ENCODE results near the gene ZNF33B.
"Not testable (repeated sequence)": the region's sequence is repeated elsewhere in the genome, so short reads cannot be mapped to it uniquely, and the experiment has no call there.

ZNF33B gene

DNA sequence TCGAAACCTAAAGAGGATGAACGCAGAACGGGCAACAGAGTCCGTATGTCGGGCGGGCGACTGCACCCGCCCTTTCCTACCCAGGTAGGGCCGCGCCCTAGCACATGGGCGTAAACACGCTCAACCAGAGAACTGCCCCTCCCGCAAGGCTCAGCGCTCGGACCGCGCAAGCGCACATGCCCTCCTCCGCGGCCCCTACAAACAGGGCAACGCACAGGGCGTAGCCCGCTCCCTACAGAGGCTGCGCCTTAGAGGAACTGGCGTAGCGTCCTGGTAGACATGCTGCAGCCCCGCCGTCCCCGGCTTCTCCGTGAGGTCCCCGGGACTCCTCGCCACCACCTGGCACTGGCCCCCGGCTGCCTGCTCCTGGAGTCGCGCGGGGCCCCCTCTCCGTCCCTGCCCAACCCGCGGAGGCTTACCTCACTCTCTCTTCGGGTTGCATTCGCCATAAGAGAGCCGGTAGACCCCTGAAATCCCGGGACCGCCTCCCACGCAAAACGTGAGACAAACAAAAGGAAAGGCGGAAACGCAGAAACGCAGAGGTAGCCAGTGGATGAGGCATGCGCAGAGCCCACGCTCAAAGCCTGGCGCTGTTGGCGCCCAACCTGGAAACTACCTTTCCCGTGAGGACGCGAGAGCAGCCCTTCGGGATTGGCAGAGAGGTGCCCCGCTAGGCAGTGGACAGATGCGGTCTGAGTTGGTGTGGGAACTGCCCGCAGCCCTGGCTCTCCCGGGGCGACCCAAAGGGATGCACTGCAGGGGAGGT, at the start of gene ZNF33B:
ZNF33B (minus strand) TSS at position 516 of the 766 bp plus-strand sequence. CDS start 1,642 bp downstream, outside the sequence.
- DNase-seq (ENCODE audit: low read depth) = peak; percentile 87

DNA sequence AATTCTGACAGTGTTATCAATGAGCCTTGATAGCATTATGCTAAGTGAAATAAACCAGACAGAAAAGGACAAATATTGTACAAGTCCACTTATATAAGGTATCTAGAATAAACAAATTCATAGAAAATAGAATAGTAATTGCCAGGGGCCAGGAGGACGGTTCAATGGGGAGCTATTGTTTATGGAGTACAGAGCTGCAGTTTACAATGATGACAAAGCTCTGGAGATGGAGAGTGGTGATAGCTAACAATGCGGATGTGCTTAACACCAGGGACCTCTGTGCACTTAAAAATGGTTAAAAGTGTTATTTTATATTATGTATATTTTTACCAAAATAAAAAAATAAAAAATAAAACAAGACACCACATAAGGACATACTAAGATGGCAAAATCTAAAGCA, 46.1 kb upstream of the ZNF33B start:
- no peak for DNase-seq (ENCODE audit: low read depth)

DNA sequence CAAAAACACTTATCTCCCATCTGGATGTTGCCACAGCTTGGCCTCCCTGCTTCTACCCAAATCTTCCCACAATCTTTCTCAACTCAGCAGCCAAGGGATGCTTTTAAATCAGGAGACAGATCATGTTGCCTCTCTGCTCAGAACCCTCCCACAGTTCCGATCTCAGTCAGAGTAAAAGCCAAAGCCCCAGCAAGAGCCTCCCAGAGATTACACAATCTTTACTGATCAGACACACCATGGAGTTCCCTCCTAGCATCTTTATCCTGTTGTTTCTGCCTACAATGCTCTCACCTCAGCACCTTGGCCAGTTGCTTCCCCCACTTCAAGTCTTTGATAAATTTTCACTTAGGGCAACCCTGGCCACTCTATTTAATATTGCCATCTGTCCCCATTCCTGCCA, 41.9 kb upstream of the ZNF33B start:
- no peak for DNase-seq (ENCODE audit: low read depth)

DNA sequence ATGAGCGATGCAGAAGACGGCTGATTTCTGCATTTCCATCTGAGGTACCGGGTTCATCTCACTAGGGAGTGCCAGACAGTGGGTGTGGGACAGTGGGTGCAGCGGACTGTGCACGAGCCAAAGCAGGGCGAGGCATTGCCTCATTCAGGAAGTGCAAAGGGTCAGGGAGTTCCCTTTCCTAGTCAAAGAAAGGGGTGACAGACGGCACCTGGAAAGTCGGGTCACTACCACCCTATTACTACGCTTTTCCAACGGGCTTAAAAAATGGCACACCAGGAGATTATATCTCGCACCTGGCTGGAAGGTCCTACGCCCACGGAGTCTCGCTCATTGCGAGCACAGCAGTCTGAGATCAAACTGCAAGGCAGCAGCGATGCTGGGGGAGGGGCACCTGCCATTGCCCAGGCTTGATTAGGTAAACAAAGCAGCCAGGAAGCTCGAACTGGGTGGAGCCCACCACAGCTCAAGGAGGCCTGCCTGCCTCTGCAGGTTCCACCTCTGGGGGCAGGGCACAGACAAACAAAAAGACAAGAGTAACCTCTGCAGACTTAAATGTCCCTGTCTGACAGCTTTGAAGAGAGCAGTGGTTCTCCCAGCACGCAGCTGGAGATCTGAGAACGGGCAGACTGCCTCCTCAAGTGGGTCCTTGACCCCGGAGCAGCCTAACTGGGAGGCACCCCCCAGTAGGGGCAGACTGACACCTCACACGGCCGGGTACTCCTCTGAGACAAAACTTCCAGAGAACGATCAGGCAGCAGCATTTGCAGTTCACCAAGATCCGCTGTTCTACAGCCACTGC, 27.0 kb upstream of the ZNF33B start:
- not testable (repeated sequence) for DNase-seq (ENCODE audit: low read depth)

DNA sequence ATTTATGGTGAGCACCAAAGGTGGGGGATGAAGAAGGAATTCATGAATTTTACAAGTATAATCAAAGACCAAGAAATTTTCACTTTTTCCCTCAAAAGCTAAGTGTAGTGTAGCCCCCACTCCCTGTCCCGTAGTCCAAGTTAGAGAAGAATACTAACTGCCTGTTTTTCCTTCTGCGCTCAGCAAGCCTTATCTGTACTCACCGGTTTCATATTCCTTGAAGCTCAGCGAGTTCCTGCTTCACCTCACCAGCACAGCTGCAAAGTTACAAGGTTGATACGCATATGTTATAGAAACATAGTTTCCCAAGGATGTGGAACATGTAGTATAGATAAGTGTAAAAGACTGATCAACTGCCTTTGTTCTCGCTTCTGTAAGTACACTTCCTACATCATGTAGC, 16.0 kb upstream of the ZNF33B start:
- DNase-seq (ENCODE audit: low read depth) = no peak

DNA sequence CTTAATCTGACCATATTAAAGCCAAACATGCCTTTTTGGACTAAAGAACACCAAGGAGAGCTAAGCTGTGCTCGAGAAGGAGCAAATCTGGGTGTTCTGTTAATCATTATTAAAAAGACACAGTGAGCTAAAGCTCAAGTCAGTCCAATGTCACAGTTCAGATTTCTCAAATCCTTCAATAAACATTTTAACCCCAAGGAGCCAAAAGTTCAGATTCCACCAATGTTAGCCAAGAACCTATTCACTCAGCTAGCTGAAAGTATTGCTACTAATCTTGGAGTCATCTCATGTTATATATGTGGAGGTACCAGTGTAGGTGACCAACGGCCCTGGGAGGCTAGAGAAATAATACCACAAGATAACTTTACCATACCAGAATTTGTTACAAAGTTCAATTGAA, 14.5 kb upstream of the ZNF33B start:
- DNase-seq (ENCODE audit: low read depth) = no peak

DNA sequence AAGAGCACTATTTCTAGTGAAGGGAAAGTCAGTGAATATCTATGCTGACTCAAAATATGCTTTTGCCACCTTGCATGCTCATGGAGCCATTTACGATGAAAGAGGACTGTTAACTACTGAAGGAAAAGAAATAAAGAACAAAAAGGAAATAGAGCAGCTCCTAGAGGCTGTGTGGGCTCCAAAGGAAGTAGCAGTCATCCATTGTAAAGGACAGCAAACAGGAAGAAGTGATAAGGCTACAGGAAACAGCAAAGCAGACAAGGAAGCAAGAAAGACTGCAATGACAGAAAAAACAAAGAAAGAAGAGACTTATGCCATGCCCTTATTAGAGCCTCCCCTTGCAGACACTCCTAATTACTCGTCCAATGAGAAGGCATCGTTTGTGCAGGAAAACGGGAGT, 12.0 kb upstream of the ZNF33B start:
- DNase-seq (ENCODE audit: low read depth) = no peak

DNA sequence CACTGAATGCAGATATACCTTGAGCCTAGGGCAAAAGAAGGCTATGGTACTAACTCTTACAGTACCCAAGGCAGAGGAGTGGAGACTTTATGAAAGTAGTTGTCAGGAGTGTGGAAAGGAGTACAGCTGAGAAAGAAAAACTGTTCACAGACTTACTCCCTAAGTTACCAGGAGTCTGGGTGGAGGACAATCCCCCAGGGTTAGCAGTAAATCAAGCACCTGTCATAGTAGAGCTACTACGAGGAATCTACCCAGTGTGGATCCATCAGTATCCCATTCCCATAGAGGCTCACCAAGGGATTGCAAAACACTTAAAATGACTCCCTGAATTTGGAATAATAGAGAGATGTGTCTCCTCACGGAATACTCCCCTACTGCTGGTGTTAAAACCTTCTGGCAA, 10.1 kb upstream of the ZNF33B start:
- DNase-seq (ENCODE audit: low read depth) = no peak

DNA sequence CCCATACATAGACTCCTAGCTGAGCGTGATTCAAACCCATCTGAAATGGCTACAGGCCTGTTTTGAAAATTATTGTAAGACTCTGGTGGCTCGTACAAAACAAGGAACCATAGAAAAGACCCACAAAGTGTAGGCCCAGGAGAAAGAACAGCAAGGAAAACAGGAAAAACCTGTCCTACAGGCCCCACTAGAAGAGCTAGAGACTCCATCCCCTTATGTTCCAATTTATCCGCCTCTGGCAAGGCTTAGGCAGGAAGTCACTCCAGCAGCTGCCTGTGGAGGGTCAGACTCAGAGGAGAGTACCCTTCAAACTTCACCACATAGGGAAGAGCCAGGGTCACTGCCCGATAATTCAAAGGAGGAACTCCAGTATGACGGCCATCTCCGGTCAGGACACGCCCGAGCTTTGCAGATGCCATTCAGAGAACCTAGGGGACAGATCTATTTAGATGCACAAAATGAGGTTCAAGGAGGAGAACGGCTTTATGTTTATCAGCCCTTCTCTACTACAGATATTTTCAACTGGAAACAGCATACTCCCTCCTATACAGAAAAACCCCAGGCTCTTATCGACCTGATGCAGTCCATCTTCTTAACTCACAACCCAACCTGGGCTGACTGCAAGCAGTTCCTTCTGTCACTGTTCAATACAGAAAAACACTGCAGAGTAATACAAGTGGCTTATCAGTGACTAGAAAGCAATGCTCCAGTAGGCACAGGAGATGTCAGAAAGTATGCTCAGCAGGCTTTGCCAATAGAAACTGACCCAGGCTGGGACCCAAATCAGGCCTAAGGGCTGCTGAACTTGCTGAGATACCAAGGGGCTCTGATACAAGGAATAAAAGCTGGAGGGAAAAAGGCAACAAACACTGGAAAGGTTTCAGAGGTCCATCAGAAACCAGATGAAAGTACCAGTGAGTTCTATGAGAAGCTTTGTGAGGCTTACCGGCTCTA, 8.6 kb upstream of the ZNF33B start:
- no peak for DNase-seq (ENCODE audit: low read depth)

DNA sequence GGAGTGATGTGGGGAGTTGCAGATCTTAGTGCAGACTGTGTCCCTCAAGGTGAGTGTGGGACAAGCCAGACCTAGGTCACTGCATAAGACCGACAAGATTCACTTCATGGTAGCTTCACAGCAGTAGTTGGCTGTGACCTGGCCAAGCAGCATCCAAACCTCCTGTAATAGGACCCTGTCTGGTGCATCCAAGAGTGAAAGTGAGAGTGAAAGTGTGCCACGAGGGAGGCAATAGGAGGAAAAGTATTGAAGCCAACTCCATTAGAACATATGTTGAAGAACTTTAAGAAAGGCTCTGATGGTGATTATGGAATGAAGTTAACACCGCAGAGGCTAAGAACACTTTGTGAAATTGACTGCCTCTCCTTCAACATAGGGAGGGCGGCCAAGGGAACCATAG, 7.8 kb upstream of the ZNF33B start:
- no peak for DNase-seq (ENCODE audit: low read depth)

DNA sequence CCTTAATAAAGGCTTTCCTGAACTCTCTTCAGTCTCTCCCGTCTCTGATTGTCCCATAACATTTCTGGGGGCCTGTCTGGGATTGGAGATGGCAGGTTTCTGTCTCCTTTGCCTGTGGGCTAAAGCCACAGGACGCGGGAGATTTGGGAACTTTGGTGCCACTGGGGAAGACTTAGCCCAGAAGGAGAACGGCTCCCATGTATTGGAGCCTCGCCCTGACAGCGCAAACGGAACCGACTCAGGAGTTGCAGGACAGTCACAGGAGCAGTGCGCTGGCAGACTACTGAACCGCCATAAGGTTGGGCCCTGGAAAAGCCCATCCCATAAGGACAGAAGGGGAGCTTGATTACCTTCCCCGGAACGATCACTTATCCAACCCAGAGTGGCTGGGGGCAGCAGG, 7.1 kb upstream of the ZNF33B start:
- DNase-seq (ENCODE audit: low read depth) = no peak

DNA sequence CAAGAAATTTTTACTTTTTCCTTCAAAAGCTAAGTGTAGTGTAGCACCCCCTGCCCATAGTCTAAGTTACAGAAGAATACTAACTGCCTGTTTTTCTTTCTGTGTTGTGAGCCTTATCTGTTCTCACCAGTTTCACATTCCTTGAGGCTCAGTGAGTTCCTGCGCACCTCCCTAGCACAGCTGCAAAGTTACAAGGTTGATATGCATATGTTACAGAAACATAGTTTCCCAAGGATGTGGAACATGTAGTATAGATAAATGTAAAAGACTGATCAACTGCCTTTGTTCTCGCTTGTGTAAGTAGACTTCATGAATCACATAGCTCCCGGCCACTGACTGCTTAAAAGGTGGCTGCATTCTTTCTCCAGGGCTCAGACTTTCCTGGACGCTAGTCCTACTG, 6.7 kb upstream of the ZNF33B start:
- no peak for DNase-seq (ENCODE audit: low read depth)

DNA sequence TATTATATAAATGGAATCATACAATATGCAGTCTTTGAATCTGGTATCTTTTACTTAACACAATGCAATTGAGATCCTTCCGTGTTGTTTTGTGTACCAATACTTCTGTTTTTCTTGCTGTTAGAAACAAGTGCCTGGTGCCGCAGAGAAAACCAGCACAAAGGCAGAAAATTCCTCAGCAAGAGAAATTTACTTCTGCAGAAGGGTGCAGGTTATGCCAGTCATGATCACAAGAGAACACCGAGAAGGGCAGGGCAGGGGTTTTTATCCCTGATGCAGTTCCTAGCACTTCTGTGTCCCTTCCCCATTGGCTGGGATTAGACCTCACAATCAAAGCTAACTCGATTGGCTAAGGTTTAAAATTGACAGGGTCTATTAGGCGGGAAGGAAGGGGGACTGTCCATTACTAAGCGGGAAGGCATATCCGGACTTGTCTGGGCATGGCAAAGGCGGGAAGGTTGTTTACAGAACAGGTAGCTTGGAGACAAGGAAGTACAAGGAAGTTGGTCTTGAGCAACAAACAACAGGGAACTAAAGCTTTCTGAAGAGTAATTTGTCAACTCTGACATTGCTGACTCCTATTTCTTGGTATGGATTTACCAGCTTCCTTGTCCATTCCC, 2.4 kb upstream of the ZNF33B start:
- DNase-seq (ENCODE audit: low read depth) = no peak

DNA sequence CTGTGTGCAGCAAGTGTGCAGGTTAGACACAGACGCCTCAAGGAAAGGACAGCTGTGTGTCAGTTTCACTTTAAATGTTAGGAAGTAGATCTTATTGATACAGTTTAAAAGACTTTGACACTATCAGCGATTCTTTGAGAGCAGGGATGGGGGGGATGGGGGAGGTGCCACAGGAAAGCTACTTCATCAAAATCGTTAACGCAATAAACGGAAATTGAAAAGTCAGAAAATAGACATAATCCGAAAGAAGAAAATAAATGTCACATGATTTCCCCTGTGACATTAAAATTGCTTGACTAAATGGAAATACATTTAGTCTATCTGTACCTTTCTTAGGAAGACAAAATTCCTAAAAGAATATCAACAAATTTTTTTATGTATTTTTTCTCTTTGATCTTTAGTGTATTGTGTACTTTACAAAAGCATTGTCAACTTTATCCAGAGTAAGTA, 476 bp upstream of the ZNF33B start:
- DNase-seq (ENCODE audit: low read depth) = no peak

DNA sequence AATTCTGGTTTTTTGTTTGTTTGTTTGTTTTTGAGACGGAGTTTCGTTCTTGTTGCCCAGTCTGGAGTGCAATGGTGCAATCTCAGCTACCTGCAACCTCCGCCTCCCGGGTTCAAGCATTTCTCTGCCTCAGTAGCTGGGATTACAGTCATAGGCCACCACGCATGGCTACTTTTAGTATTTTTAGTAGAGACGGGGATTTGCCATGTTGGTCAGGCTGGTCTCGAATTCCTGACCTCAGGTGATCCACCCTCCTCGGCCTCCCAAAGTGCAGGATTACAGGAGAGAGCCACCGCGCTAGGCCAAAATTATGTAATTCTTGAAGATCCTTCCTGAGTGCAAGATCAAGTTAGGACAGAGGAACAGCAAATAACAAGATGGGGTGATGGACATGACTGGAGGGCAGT, 719 bp downstream of the ZNF33B start:
- no peak for DNase-seq (ENCODE audit: low read depth)

DNA sequence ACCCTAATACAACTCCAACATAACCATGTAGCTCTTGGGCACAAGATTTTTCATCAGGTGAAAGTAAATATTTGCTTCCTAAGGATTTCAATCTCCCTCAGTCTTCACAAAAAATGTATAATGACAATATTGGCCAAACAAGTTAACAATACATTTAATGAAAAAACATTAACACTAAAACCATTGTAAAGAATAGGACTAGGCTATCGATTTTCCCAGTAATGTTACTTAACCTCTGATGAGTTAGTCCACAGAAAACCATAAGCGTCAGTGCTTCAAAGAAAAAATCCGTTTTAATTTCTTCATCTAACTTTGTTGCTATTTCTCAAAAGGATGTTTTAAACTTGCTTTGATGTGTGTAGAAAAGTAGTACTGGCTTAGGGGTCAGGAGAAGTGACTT, 1.2 kb downstream of the ZNF33B start:
- DNase-seq (ENCODE audit: low read depth) = no peak

DNA sequence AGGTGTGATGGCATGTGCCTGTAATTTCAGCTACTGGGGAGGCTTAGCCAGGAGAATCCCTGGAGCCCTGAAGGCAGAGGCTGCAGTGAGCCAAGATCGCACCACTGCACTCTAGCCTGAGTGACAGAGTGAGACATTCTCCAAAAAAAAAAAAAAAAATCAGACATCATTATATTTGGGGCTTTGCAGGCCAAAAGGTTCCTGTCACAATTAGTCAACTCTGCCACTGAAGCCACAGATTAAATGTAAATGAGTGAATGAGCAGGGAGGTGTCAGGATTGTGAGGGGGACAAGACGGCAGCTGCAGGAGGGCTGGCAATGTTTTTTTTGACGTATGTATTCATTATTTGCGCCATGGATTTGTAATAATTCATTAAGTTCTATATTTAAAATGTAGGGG, 3.3 kb downstream of the ZNF33B start:
- no peak for DNase-seq (ENCODE audit: low read depth)

DNA sequence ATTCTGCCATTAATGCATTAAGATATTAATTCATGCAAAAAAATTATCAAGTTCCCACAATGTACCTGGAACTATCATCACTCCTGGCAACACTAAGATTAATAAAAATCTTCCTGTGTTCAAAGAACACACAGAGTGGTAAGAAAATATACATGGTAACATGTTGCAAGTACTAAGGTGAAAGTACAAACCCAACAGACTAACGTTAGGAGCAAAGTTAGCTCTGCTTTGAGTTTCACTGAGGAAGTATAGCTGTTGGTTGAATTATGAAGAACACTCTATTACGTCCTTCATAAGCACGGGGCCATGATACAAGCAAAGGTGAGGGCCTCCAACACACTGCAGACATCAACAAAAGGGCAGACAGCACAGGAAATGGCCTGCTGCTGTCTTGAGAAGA, 5.8 kb downstream of the ZNF33B start:
- DNase-seq (ENCODE audit: low read depth) = no peak

DNA sequence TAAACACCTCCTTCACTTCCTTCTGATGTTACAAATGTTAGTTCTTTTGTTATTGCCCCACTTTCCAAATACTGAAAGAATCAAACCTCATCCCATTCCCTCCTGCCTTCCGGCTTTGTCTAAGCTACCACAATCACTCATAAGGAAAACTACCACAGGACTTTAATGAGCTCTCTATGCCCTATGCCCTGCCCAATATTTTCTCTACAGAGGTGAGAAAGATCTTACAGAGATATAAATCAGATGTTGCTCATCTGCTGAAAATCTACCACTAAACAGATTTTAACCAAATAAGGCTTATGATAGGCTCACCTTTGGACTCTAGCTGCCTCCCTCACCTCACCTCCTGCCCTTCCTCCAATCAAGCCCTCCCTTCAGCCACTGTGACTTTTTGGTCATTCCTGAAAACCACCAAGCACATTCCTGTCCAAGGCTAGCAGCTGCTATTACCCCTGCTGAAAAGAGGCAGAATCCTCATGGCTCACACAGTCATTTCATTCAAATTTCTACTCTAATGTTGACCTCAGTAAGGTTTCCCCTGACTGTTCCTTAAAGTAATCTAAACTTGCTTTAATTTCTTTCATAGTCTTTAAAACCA, 7.7 kb downstream of the ZNF33B start:
- DNase-seq (ENCODE audit: low read depth) = no peak

DNA sequence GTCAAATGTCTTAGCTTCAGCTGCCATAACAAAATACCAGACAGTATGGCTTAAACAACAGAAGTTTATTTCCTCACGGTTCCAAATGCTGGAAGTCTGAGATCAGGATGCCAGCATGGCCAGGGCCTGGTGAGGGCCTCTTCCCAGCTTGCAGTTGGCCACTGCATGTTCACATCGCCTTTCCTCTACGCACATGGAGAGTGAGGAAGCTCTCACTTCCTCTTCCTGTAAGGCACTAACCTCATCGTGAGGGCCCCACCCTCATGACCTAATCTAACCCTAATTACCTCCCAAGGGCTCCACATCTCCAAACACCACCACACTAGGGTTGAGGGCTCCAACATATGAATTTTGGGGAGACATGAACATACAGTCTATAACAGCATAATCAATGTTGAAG, 14.4 kb downstream of the ZNF33B start:
- DNase-seq (ENCODE audit: low read depth) = no peak

DNA sequence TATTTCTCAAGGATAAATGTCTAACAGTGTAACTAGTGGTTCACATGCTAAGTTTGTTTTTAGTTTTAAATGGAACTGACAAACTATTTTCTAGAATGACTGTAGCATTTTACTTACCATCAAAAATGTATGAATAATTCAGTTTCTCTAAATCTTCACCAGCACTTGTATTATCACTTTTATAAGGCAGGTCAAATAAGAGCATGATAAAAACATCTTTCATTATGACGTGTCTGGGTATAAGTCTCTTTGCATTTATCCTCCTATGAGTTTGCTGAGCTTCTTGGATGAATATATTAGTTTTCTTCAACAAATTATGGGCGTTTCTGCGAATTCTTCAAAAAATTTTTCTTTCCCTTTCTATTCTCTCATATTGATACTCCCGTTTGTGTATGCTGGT, 19.9 kb downstream of the ZNF33B start:
- DNase-seq (ENCODE audit: low read depth) = no peak

DNA sequence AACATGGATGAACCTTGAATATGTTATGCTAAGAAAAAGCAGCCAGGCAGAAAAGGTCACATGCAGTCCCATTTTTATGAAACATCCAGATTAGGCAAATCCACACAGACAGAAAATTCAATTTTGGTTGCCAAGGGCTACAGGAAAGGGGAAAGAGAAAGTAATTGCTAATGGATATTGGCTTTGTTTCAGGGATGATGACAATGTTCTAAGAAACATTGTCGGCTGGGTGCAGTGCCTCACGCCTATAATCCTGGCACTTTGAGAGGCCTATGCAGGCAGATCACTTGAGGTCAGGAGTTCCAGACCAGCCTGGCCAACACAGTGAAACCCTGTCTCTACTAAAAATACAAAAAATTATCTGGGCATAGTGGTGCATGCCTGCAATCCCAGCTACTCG, 23.0 kb downstream of the ZNF33B start:
- DNase-seq (ENCODE audit: low read depth) = no peak

All from CMK (cell line).